Measurements from ENCODE around the gene CHRNB1. TPM values are rescaled to one million over a fixed set of nuclear protein-coding genes. Genes with fewer than 3 reads are reported as not detected.
A peak's percentile ranks its signal among the peaks of the same experiment; 100 is the strongest.

Gene CHRNB1
- total RNA-seq, 8 experiments from 2014 or later: 2.2 to 13.0 (median 8.0) TPM

DNA sequence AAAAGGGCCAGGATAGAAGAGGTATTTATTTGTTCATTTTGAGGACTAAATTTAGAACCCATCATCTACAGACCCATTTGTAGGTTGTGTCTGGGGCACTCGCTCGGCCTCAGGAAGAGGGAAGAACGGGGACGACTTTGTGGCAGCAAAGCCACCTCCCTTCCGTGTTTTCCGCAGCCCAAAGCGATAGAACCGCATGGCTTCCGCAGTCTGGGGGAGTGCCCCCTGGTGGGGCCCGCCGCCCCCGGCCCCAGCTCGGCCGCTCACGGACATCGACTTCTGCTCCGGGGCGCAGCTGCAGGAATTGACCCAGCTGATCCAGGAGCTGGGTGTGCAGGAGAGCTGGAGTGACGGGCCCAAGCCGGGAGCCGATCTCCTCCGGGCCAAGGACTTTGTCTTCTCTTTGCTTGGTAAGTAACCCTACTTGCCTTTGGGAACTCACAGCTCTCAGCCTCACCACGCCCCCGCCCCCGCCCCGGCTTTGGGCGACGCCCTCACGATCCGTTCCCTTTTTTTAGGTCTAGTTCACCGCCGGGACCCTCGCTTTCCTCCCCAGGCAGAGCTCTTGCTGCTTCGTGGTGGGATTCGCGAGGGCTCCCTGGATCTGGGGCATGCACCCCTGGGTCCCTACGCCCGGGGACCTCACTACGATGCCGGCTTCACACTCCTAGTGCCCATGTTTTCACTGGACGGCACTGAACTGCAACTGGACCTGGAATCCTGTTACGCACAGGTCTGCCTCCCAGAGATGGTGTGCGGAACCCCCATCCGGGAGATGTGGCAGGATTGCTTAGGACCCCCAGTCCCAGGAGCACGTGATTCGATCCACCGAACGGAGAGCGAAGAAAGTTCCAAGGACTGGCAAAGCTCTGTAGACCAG is 8.9 kb upstream of the CHRNB1 start:
- Histone ChIP-seq H3K4me3 (peak overlapping the region in 4 of 5 donors; percentile 6 to 60 (median 44)), H3K27ac (no peak overlapping the region), H3K4me1 (replicated peaks in 1 of 2) (peaks cover 18 to 27% of the 10 kb centered on the region in 2 donors)
- ATAC-seq (replicated peaks in 6 of 8): peak in 2 of 8 experiments; percentile 3 to 4
- 0 to 60% (median 12%) methylated on average over 1 to 11 of the region's 49 CpGs; no CpG with 5 or more reads in 6 of the 10 experiments for WGBS, 10 experiments
- in situ Hi-C loops (cut with MboI; ENCODE audit: low pct_unique_long_range_greater_than_20kb in 2 of 9, low sequenced_read_pairs in 9 of 9, unreplicated experiment in 9 of 9): no loop called here

DNA sequence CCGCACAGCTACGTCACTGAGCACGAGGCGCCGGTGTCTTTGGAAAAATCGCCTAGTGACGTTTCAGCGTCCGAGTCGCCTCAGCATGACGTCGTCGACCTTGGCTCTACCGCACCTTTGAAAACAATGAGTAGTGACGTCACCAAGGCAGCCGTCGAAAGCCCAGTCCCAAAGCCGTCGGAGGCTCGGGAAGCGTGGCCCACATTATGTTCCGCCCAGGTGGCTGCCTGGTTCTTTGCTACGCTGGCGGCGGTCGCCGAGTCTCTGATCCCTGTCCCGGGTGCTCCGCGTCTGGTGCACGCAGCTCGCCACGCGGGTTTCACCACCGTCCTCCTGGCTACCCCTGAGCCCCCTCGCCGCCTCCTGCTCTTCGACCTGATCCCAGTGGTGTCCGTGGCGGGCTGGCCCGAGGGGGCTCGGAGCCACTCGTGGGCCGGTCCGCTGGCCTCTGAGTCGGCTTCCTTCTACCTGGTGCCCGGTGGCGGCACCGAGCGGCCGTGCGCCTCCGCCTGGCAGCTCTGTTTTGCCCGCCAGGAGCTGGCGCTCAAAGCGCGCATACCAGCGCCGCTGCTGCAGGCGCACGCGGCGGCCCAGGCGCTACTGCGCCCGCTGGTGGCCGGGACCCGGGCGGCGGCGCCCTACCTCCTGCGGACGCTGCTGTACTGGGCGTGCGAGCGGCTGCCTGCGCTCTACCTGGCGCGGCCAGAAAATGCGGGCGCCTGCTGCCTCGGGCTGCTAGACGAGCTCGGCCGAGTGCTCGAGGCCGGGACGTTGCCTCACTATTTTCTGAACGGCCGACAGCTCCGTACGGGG is 8.1 kb upstream of the CHRNB1 start:
- Histone ChIP-seq H3K4me1 (replicated peaks in 1 of 2) (peaks cover 25 to 34% of the 10 kb centered on the region in 2 donors), H3K27ac (no peak overlapping the region), H3K4me3 (peak overlapping the region; percentile 9 to 60 (median 55))
- peak; percentile 51 to 82 (median 58) for ATAC-seq (replicated peaks in 6 of 8)
- 0 to 40% (median 18%) methylated on average over 1 to 11 of the region's 92 CpGs; no CpG with 5 or more reads in 5 of the 10 experiments for WGBS, 10 experiments
- in situ Hi-C loops (cut with MboI; ENCODE audit: low pct_unique_long_range_greater_than_20kb in 2 of 9, low sequenced_read_pairs in 9 of 9, unreplicated experiment in 9 of 9): no loop called here

DNA sequence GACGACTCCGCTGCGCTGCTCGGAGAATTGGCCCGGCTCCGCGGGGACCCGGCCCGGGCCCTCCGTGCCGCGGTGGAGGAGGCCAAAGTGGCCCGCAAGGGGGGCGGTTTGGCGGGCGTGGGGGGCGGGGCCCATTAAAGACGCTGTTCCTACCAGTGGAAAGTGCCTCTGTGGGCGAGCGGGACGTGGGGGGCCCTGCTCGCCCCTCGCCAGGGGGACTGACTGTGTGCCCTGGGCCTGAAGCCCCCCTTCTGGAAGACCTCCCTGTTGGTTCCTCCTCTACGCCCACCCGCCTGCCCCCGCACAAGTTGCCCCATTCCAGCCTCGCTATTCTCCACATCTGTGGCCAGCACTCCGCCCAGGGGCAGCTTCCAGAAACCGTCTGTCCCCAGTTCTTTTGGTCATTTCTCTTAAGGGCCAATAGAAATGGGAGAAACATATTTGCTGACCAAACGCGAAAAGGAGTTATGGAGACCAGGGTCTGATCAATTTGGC is 7.4 kb upstream of the CHRNB1 start:
- WGBS, 10 experiments: 33 to 100% (median 45%) methylated on average over 1 to 3 of the region's 31 CpGs; no CpG with 5 or more reads in 6 of the 10 experiments
- peak overlapping the region; percentile 9 to 60 (median 55) for H3K4me3 ChIP-seq

DNA sequence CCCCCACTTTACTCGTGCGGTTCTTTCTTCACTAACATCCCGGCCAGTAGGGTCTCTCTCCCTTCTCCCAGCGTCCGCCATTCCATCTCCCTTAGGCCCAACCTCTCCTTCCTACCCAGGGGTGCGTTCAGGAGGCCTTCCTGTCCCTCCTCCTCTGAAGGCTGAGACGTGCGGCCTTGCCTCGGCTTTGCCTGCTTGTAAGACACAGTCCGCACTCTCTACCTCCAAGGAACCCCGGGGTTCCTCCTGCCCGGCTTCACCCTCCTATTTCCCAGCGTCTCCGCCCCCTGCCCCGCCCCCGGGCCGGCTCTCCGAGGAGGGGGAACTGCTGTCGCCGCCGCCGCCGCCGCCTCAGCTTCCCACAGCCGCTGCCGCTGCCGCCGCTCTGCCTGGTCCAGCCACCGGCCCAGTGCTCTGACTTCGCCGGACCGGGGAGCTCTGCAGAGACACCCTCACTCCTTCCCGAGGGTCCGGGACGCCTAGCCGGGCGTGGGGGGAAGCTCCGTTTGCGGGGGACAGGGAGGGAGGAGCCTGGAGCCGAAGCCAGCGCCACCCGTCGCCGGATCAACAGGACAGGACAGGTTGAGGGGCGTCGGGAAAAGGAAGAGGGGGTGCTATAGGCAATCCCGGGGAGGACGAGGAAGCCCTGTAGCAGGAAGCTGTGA is 6.8 kb upstream of the CHRNB1 start:
- Histone ChIP-seq H3K4me1 (replicated peaks in 1 of 2) (peaks cover 25 to 34% of the 10 kb centered on the region in 2 donors), H3K4me3 (peak overlapping the region; percentile 27 to 61 (median 58)), H3K27ac (no peak overlapping the region)
- 7 to 83% (median 21%) methylated on average over 2 to 11 of the region's 48 CpGs; no CpG with 5 or more reads in 4 of the 10 experiments for WGBS, 10 experiments
- ATAC-seq (replicated peaks in 6 of 8): peak in 4 of 8 experiments; percentile 3 to 5 (median 4)
- in situ Hi-C loops (cut with MboI; ENCODE audit: low pct_unique_long_range_greater_than_20kb in 2 of 9, low sequenced_read_pairs in 9 of 9, unreplicated experiment in 9 of 9): no loop called here

More for the DNA sequence above, 7.4 kb upstream of the CHRNB1 start:
- in situ Hi-C loops (cut with MboI; ENCODE audit: low pct_unique_long_range_greater_than_20kb in 2 of 9, low sequenced_read_pairs in 9 of 9, unreplicated experiment in 9 of 9): no loop called here
- peaks cover 25 to 34% of the 10 kb centered on the region in 2 donors for H3K4me1 ChIP-seq (replicated peaks in 1 of 2)
- no peak overlapping the region for H3K27ac ChIP-seq
- ATAC-seq (replicated peaks in 6 of 8): no peak

DNA sequence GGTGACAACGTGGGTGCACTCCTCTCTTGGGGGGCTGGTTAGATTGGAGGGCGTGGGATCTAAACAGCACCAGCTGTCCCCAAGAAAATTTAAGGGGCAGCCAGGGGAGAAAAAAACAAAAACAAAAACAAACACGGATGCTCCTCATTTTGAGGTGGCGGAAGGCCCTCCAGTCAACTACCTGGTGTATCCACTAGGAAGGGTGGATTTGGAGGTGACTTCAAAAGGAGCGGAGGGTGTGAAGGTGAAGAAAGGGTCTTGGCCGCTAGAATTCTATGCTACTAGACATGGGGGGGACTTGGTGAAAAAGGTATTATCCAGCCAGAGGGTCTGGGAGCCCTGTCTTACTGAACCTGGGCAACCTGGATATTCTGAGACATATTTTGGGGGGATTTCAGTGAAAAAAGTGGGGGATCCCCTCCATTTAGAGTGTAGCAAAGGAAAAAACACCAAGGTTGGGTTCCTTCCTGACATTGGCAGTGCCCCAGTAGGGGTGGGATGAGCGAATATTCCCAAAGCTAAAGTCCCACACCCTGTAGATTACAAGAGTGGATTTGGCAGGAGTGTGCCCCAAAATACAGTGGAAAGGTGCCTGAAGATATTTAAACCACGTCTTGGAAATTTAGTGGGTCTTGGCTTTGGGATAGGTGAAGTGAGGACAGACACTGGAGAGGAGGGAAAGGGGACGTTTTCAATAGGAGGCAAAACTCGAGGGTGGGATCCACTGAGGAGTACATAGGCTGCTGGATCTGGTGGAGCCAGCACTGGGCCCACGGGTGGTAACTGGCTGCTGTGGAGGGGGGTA is 6.0 kb upstream of the CHRNB1 start:
- Histone ChIP-seq H3K27ac (no peak overlapping the region), H3K4me1 (replicated peaks in 1 of 2) (peaks cover 25 to 34% of the 10 kb centered on the region in 2 donors), H3K4me3 (peak overlapping the region; percentile 55 to 61 (median 58))
- in situ Hi-C loops (cut with MboI; ENCODE audit: low pct_unique_long_range_greater_than_20kb in 2 of 9, low sequenced_read_pairs in 9 of 9, unreplicated experiment in 9 of 9): no loop called here
- 35 to 93% (median 61%) methylated on average over 2 to 6 of the region's 11 CpGs; no CpG with 5 or more reads in 1 of the 10 experiments for WGBS, 10 experiments
- no peak for ATAC-seq (replicated peaks in 6 of 8)

DNA sequence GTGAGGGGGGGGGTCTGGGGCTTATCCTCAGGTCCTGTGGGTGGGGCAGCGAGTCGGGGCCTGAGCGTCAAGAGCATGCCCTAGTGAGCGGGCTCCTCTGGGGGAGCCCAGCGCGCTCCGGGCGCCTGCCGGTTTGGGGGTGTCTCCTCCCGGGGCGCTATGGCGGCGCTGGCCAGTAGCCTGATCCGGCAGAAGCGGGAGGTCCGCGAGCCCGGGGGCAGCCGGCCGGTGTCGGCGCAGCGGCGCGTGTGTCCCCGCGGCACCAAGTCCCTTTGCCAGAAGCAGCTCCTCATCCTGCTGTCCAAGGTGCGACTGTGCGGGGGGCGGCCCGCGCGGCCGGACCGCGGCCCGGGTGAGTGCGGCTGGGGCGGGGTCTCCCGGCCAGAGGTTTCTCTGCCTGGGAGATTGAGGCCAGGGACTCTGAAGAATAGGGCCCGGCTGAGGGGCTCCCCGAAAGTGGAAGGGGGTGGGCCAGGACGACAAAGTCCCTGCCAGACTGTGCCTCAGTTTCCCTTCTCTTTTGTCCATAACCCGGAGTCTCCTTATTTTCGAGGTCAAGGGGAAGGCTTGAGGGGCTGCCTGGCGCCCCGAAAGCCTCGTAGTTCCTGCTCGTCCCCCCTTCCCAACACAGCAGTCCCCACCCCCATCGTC is 5.3 kb upstream of the CHRNB1 start, which contains the start of gene FGF11:
TSS of gene FGF11 (plus strand) at position 51 of the 651 bp plus-strand sequence. CDS start at position 160, 109 bp downstream.
- Histone ChIP-seq H3K27ac (peak within 1 kb of the TSS; percentile 96 to 97), H3K4me3 (peak within 1 kb of the TSS; percentile 55 to 61 (median 58)), H3K4me1 (replicated peaks in 1 of 2) (peaks cover 25 to 34% of the 10 kb centered on the region in 2 donors)
- WGBS, 10 experiments: 10% methylated on average over 2 of the region's 50 CpGs; no CpG with 5 or more reads in 9 of the 10 experiments
- in situ Hi-C loops (cut with MboI; ENCODE audit: low pct_unique_long_range_greater_than_20kb in 2 of 9, low sequenced_read_pairs in 9 of 9, unreplicated experiment in 9 of 9): no loop called here
- ATAC-seq (replicated peaks in 6 of 8): no peak

DNA sequence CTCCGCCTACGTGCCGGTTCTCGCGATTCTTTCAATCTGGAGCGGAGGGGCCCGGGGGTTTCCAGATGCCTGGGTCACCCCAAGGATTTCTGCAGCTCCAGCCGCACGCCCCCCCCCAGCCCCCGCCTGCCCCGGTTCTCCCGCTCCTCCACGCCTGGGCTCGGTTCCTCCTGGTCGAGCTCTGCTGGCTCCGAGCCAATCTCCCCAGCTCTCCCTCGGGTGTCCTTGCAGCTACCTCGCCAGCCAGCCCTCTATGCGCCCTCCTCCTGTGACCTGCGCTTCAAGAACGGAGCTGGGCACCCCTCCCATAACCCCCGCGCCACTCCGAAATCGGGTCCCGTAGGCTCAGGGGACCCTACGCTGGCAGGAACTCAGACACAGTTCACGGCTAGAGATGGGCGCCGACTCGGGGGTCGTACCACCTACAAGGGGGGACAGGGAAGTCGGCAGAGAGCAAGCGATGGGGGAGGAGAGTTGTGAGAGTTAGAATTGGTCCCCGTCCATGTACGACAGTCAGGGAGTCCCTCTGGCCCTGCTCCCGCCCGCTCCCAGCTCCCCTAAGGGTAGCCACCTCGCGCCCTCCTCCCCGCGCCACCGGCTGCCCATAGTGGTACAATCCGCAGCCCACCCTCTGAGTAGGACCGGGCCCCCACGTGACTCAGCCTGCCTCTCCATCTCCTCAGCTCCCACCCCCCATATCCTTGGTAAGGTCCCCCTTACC is 4.6 kb upstream of the CHRNB1 start:
- 0 to 8% (median 3%) methylated on average over 3 to 8 of the region's 46 CpGs; no CpG with 5 or more reads in 6 of the 10 experiments for WGBS, 10 experiments

DNA sequence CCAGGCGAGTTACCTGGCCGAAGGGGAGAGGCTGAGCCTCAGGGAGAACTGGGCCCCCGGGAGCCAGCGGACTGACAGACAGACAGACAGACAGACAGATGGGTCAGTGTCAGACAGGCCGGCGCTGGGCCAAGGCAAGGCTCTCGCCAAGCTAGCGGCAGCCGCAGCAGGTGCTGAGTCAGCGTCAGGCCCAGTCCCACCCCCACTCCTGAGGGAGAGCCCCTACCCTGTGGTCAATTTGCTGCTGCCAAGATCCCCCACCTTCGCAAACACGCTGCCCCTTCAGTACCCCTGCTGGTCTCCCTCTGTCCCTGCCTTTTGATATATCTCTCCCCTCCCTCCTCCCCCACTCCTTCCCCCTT is 4.0 kb upstream of the CHRNB1 start:
- Histone ChIP-seq H3K4me3 (peak overlapping the region; percentile 55 to 61 (median 58)), H3K4me1 (replicated peaks in 1 of 2) (peaks cover 20 to 45% of the 10 kb centered on the region in 2 donors), H3K27ac (peak overlapping the region; percentile 96 to 97)
- WGBS, 10 experiments: 0% methylated on average over 2 of the region's 12 CpGs; no CpG with 5 or more reads in 9 of the 10 experiments
- in situ Hi-C loops (cut with MboI; ENCODE audit: low pct_unique_long_range_greater_than_20kb in 2 of 9, low sequenced_read_pairs in 9 of 9, unreplicated experiment in 9 of 9): no loop called here
- peak; percentile 11 to 71 (median 60) for ATAC-seq (replicated peaks in 6 of 8)

More for the DNA sequence above, 4.6 kb upstream of the CHRNB1 start:
- in situ Hi-C loops (cut with MboI; ENCODE audit: low pct_unique_long_range_greater_than_20kb in 2 of 9, low sequenced_read_pairs in 9 of 9, unreplicated experiment in 9 of 9): no loop called here
- ATAC-seq (replicated peaks in 6 of 8): peak in 6 of 8 experiments; percentile 18 to 73 (median 65)
- H3K27ac ChIP-seq: peak overlapping the region; percentile 96 to 97
- peaks cover 25 to 41% of the 10 kb centered on the region in 2 donors for H3K4me1 ChIP-seq (replicated peaks in 1 of 2)
- H3K4me3 ChIP-seq: peak overlapping the region; percentile 55 to 61 (median 58)

DNA sequence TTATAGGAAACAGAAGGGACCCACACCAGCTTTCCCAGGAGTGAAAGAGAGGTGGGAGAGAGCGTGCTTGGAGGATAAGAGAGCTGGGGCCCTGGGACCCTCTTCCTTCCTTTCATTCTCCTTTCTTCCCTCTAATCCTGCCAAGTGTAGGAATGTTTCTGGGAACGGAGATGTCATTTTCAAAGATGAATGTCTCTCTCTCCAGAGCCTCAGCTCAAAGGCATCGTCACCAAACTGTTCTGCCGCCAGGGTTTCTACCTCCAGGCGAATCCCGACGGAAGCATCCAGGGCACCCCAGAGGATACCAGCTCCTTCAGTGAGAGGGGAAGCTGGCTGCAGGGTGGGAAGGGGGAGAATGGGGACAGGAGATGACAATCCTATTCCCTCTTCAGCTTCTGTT is 3.6 kb upstream of the CHRNB1 start:
- Histone ChIP-seq H3K4me3 (peak overlapping the region; percentile 55 to 61 (median 58)), H3K27ac (peak overlapping the region; percentile 96 to 97), H3K4me1 (replicated peaks in 1 of 2) (peaks cover 17 to 43% of the 10 kb centered on the region in 2 donors)
- in situ Hi-C loops (cut with MboI; ENCODE audit: low pct_unique_long_range_greater_than_20kb in 2 of 9, low sequenced_read_pairs in 9 of 9, unreplicated experiment in 9 of 9): no loop called here
- peak in 5 of 8 experiments; percentile 1 to 11 (median 4) for ATAC-seq (replicated peaks in 6 of 8)
- WGBS, 10 experiments: 0 to 63% (median 27%) methylated on average over 1 to 7 of the region's 7 CpGs; no CpG with 5 or more reads in 5 of the 10 experiments

DNA sequence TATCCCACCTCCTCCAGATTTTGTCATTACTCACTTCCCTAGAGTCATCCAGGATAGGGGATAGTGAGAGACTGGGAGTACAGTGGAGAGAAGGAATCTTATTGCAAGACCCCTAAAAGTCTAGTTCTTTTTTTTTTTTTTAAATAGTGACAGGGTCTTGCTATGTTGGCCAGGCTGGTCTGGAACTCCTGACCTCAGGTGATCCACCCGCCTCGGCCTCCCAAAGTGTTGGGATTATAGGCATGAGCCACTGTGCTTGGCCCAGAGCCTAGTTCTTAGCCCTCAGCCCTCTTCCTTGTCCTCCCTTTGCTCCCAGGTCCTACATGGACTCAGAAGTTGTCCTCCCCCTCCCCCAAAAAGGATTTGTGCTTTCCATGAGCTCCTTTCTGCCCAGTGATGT is 2.7 kb upstream of the CHRNB1 start:
- Histone ChIP-seq H3K27ac (no peak overlapping the region), H3K4me3 (no peak overlapping the region), H3K4me1 (replicated peaks in 1 of 2) (peaks cover 20 to 38% of the 10 kb centered on the region in 2 donors)
- 79 to 93% (median 86%) methylated on average over 2 of the region's 2 CpGs; no CpG with 5 or more reads in 6 of the 10 experiments for WGBS, 10 experiments
- in situ Hi-C loops (cut with MboI; ENCODE audit: low pct_unique_long_range_greater_than_20kb in 2 of 9, low sequenced_read_pairs in 9 of 9, unreplicated experiment in 9 of 9): no loop called here
- ATAC-seq (replicated peaks in 6 of 8): no peak
